Measurements from ENCODE around the gene SOX10.

- no peak for TF ChIP-seq CTCF (conservative IDR thresholded peaks at IDR 0.05; ENCODE audit: low read depth, low read length)
- TF ChIP-seq MXI1 (IDR thresholded peaks at IDR 0.05; ENCODE audit: borderline replicate concordance, low read depth, low read length) = no peak
- TF ChIP-seq ELK1 (IDR thresholded peaks at IDR 0.05; ENCODE audit: borderline replicate concordance, low read depth, low read length) = no peak
- no peak for TF ChIP-seq RAD21 (IDR thresholded peaks at IDR 0.05; ENCODE audit: low read length)
- TF ChIP-seq RFX5 (IDR thresholded peaks at IDR 0.05; ENCODE audit: low read depth, low read length) = no peak
- no peak for TF ChIP-seq POLR2A (IDR thresholded peaks at IDR 0.05; ENCODE audit: low read depth, low read length)
- TF ChIP-seq CEBPB (IDR thresholded peaks at IDR 0.05; ENCODE audit: low read depth, low read length) = no peak
- TF ChIP-seq BHLHE40 (IDR thresholded peaks at IDR 0.05; ENCODE audit: low read depth, low read length) = no peak
- no peak for TF ChIP-seq MAFK (IDR thresholded peaks at IDR 0.05; ENCODE audit: low read depth, low read length)
- no peak for TF ChIP-seq RCOR1 (IDR thresholded peaks at IDR 0.05; ENCODE audit: insufficient replicate concordance, low read length)
These were observed 15.4 kb upstream of the SOX10 start for GRCh38 chr22:37999640-38000272.
